GM19025 (cell line): ENCODE measurements around the gene MED25.
A peak's percentile ranks its signal among the peaks of the same experiment; 100 is the strongest.

Source experiments
- ATAC-seq: cut with Tn5 transposase; IDR thresholded peaks from one replicate; pipeline ENCODE4 v1.9.1; 2021; ENCODE audit warnings: mild to moderate bottlenecking, low read depth, moderate library complexity; ENCODE audit not compliant: unreplicated experiment

The MED25 gene

GRCh38 chr19:49839713-49840112, 21.6 kb downstream of the MED25 start:
- no peak for ATAC-seq

- ATAC-seq: no peak
Observed at GRCh38 chr19:49840321-49840720, 22.2 kb downstream of the MED25 start.

- no peak for ATAC-seq
Observed at GRCh38 chr19:49840736-49841249, 22.7 kb downstream of the MED25 start.

- no peak for ATAC-seq
Observed at GRCh38 chr19:49843265-49843664, 25.2 kb downstream of the MED25 start.

- no peak for ATAC-seq
Observed at GRCh38 chr19:49844138-49845095, 26.3 kb downstream of the MED25 start.

- no peak for ATAC-seq
Observed at GRCh38 chr19:49845414-49845813, 27.3 kb downstream of the MED25 start.

- no peak for ATAC-seq
Observed at GRCh38 chr19:49846408-49846807, 28.3 kb downstream of the MED25 start.

GRCh38 chr19:49847731-49848696, 29.9 kb downstream of the MED25 start:
- ATAC-seq: no peak

GRCh38 chr19:49848938-49849337, 30.8 kb downstream of the MED25 start:
- no peak for ATAC-seq

- ATAC-seq: no peak
Observed at GRCh38 chr19:49849433-49850220, 31.5 kb downstream of the MED25 start.

- no peak for ATAC-seq
Observed at GRCh38 chr19:49850221-49850486, 32.1 kb downstream of the MED25 start.

GRCh38 chr19:49850487-49851342, 32.6 kb downstream of the MED25 start, which contains the start of gene PTOV1:
Gene PTOV1 (plus strand): TSS chr19:49851159.
- peak; percentile 69 for ATAC-seq

GRCh38 chr19:49851456-49852259, 33.6 kb downstream of the MED25 start:
- ATAC-seq: peak; percentile 7

GRCh38 chr19:49852631-49853126, 34.6 kb downstream of the MED25 start:
- no peak for ATAC-seq

- no peak for ATAC-seq
Observed at GRCh38 chr19:49853852-49854377, 35.8 kb downstream of the MED25 start.

- no peak for ATAC-seq
Observed at GRCh38 chr19:49854378-49855263, 36.5 kb downstream of the MED25 start.

- ATAC-seq: no peak
Observed at GRCh38 chr19:49855277-49855675, 37.2 kb downstream of the MED25 start.
